ENCODE data around the gene CCDC187.

CCDC187 gene

DNA sequence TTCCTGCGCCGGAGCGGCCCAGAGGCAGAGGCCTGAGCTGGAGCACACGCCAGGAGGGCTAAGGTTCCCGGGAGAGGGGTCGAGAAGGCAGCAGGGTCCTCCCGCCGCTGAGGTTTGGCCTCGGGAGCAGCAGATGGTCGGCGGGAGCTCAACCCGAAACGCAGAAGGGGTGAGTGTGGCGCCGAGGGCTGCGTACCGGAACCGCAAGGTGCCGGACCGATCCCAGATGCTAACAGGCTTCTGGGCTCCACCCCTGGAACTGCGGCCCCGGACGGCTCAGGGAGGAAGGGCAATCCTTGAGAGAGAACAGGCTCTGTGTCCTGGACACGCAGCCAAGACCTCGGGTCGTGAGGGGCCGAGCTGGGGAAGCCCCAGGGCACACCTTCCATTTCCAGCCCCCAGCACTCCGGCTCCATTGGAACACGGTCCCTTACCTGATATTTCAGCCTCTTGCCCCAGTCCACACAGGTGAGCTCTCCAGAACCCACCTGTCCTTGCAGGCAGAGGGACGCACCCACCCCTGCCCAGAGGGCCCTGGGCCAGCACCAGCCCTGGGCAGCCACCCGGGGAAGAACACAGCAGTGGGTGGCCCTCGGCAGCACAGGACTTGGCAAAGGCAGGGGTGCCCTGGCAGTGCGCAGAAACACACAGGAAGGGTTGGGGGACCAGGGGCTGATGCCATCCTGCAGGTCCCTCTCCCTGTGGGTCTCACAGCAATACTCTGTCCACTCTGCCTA, 100.3 kb downstream of the CCDC187 start:
- no peak for DNase-seq

DNA sequence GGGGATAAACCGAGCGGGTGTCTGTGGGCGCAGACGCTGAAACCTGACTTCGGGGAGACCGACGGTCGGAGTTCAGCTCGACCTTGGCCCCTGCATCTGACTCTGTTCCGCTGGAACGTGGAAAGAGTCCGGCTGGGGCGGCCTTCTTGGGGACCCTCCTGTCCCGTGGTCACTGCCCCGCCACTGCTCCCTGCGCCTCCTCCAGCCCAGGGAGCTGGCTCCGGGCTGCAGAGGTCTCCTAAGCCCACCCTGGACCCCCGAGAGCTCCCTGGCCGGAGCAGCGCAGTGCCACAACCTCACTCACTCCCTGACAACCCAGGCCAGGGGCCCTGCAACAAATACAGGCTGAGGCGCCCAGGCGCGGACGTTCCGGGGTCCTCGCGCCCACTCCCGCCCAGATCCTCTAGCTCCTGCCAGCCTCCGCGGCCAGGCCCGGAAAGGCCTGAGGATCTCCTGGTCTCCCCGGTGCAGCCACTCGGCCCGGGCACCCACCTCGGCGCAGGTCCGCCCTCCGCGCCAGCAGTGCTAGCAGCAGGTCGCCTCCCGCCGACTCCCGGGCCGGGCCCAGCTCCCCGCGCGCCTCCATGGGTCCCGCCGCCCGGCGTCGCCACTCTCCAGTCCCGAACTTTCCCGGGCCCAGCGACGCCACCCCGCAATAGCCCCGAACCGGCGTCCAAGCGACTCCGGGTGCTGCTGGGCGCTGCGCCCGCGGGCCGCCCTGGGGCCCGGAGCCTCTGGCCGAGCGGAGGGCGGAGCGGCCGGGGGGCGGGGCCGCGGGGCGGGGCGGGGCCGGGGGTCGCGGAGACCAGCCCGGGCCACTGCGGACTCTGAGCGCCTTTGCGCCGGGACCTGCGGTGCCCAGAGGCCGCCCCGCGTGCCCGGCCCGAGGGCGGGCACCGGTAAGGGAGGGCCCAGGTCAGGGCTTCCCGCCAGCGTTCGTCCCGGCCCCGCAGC, 101.2 kb downstream of the CCDC187 start:
- no peak for DNase-seq

DNA sequence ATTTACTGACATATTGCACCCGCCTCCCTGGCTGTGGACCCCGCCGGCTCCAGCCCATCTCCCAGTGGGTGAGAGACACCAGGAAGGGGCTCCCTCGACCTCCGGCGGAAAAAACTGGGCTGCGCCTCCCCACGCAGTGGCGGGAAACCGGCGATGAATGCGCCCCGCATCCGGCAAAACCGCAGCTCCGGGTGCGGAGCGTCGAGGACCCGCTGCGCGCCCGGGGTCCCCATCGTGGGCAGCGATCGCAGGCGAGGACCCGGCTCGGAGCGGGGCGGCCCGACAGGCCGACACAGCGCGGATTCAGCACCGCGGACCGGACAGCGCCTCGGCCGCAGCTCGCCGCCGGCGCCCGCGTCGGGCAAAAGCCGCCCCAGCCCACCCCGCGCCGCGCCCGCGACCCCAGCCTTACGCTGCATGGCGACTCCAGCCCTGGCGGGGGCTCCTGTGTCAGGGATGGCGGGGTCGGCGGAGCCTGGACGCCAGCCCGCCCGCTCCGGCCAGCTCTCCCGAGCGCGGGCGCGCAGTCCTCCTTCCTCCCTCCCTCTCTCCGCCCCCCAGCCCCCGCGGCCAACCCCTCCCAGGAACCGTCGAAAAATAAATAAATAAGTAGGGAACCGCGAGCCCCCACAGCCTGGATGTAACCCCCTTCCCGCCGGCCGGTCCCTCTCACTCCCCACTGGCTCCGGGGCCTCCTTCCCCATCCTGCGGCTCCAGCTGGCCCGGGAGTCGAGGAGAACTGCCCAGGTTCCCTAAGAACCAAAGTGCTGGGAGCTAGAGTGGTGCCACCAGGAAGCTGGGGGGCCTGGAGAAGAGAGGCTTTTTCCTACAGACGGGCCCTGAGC, 102.1 kb downstream of the CCDC187 start:
- DNase-seq = no peak

DNA sequence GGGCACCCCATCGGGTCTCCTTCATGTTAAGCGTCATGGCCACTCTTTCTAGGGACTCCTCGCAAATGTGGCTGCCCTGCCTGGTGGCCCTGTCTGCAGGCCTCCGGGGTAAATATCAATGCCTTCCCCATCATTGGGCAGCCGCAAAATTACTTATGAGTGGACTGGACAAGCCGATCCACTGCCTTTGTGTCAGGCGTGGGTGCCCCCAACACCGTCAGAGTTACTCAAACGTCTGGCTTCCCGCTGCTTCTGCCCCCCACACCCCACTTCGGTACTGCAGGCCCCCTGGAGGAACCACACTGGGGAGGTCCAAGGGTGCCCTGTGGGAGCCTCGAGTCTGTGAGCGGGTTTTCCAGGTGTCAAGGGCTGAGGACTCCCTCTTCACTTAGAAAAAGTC, 102.7 kb downstream of the CCDC187 start:
- DNase-seq = no peak

DNA sequence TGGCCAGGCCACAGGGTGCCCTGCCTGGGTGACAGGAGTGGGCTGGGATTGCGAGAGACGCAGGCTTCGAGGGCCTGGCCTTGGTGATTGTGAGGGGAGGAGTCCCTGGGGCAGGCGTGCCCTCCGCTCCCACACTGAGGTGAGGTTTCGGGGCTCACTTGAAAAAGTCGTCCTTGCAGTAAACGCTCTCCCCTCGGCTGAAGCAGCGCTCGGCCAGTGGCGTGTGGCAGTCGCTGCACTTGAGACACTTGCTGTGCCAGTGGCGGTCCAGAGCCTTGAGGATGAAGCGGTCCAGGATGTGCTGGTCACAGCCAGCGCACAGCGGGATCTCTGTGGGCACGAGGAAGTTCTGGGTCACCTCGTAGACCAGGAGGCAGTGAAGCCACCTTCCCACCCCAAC, 103.5 kb downstream of the CCDC187 start:
- DNase-seq = no peak
